ENCODE measurements around the gene TANC1. TPM values are rescaled to one million over a fixed set of nuclear protein-coding genes. Genes with fewer than 3 reads are reported as not detected.

TANC1 gene
- polyA plus RNA-seq, 1 donor (not counting 4 experiments of a cell fraction or from before 2014, with no cell fraction given), result 33.5 TPM

GRCh38 chr2:159206736-159207380 is 238.4 kb downstream of the TANC1 start:
- dilution Hi-C loops (cut with MboI; ENCODE audit: extremely low pct_ligation_motif_present, low sequenced_read_pairs), result no loop called here
- Histone ChIP-seq H3K4me2 (ENCODE audit: control insufficient read depth, extremely low read depth, insufficient read depth, low read depth, low read length) (no peak overlapping the region), H3K9me1 (ENCODE audit: control insufficient read depth, extremely low read depth, insufficient read depth, low read length) (peaks cover 2% of the 10 kb centered on the region), H3K27ac (ENCODE audit: control insufficient read depth, insufficient read depth, low read length) (no peak overlapping the region), H3K4me3 (ENCODE audit: control insufficient read depth in 2 of 3, extremely low read depth in 1 of 3, insufficient read depth in 2 of 3, low read depth in 1 of 3, low read length in 3 of 3) (no peak overlapping the region), H3K36me3 (ENCODE audit: control insufficient read depth in 2 of 2, extremely low read depth in 1 of 2, insufficient read depth in 2 of 2, low read length in 2 of 2) (peaks cover 18 to 24% of the 10 kb centered on the region in 2 experiments), H2AFZ (ENCODE audit: control insufficient read depth, low read length) (no peak overlapping the region), H3K9ac (ENCODE audit: control insufficient read depth, extremely low read depth, insufficient read depth, low read length) (no peak overlapping the region), H3K9me3 (ENCODE audit: control insufficient read depth, low read depth, low read length) (no peaks in the 10 kb centered on the region), H3K4me1 (ENCODE audit: control insufficient read depth, extremely low read depth, insufficient read depth, low read length) (no peaks in the 10 kb centered on the region), H4K20me1 (ENCODE audit: control insufficient read depth, extremely low read depth, insufficient read depth, low read length) (no peaks in the 10 kb centered on the region), H3K79me2 (ENCODE audit: control insufficient read depth, insufficient read depth, low read length) (no peaks in the 10 kb centered on the region), H3K27me3 (ENCODE audit: control insufficient read depth, extremely low read depth, insufficient read depth, low read length) (no peaks in the 10 kb centered on the region)
- DNase-seq (ENCODE audit: low read depth, low spot score) (no peak), FAIRE-seq (no peak)
- TF ChIP-seq EZH2 (IDR thresholded peaks at IDR 0.05; ENCODE audit: low read length) (no peak), CTCF (optimal IDR thresholded peaks at IDR 0.05 in 1 of 3, IDR thresholded peaks at IDR 0.05 in 1 of 3, conservative IDR thresholded peaks at IDR 0.05 in 1 of 3; ENCODE audit: extremely low read depth in 1 of 3, insufficient read depth in 2 of 3, low read length in 3 of 3) (no peak)

- Histone ChIP-seq H3K9me1 (ENCODE audit: control insufficient read depth, extremely low read depth, insufficient read depth, low read length) (peaks cover 4% of the 10 kb centered on the region), H3K4me1 (ENCODE audit: control insufficient read depth, extremely low read depth, insufficient read depth, low read length) (no peaks in the 10 kb centered on the region), H4K20me1 (ENCODE audit: control insufficient read depth, extremely low read depth, insufficient read depth, low read length) (no peaks in the 10 kb centered on the region), H3K27ac (ENCODE audit: control insufficient read depth, insufficient read depth, low read length) (no peak overlapping the region), H3K27me3 (ENCODE audit: control insufficient read depth, extremely low read depth, insufficient read depth, low read length) (no peaks in the 10 kb centered on the region), H3K4me3 (ENCODE audit: control insufficient read depth in 2 of 3, extremely low read depth in 1 of 3, insufficient read depth in 2 of 3, low read depth in 1 of 3, low read length in 3 of 3) (no peak overlapping the region), H3K9ac (ENCODE audit: control insufficient read depth, extremely low read depth, insufficient read depth, low read length) (no peak overlapping the region), H3K4me2 (ENCODE audit: control insufficient read depth, extremely low read depth, insufficient read depth, low read depth, low read length) (no peak overlapping the region), H2AFZ (ENCODE audit: control insufficient read depth, low read length) (no peak overlapping the region), H3K36me3 (ENCODE audit: control insufficient read depth in 2 of 2, extremely low read depth in 1 of 2, insufficient read depth in 2 of 2, low read length in 2 of 2) (peaks cover 18 to 24% of the 10 kb centered on the region in 2 experiments), H3K9me3 (ENCODE audit: control insufficient read depth, low read depth, low read length) (no peaks in the 10 kb centered on the region), H3K79me2 (ENCODE audit: control insufficient read depth, insufficient read depth, low read length) (no peaks in the 10 kb centered on the region)
- FAIRE-seq (no peak), DNase-seq (ENCODE audit: low read depth, low spot score) (no peak)
- dilution Hi-C loops (cut with MboI; ENCODE audit: extremely low pct_ligation_motif_present, low sequenced_read_pairs), result no loop called here
- TF ChIP-seq CTCF (optimal IDR thresholded peaks at IDR 0.05 in 1 of 3, IDR thresholded peaks at IDR 0.05 in 1 of 3, conservative IDR thresholded peaks at IDR 0.05 in 1 of 3; ENCODE audit: extremely low read depth in 1 of 3, insufficient read depth in 2 of 3, low read length in 3 of 3) (peak in 1 of 3 experiments; percentile 4), EZH2 (IDR thresholded peaks at IDR 0.05; ENCODE audit: low read length) (no peak)
Observed at GRCh38 chr2:159208438-159208837, 240.0 kb downstream of the TANC1 start.
